GM18873 (cell line): ENCODE results near the gene GPATCH8.
"Not testable (repeated sequence)": the region's sequence is repeated elsewhere in the genome, so short reads cannot be mapped to it uniquely, and the experiment has no call there.

Experiments used
- ATAC-seq: cut with Tn5 transposase; IDR thresholded peaks from one replicate; pipeline ENCODE4 v1.9.1; 2021; ENCODE audit warnings: mild to moderate bottlenecking, moderate library complexity, moderate number of reproducible peaks; ENCODE audit not compliant: unreplicated experiment, low FRiP score

GPATCH8 gene

GRCh38 chr17:44529864-44530263 lies 26.7 kb upstream of the GPATCH8 start:
- no peak for ATAC-seq

- no peak for ATAC-seq
Measured at GRCh38 chr17:44527954-44528353, 24.7 kb upstream of the GPATCH8 start.

- ATAC-seq = no peak
Measured at GRCh38 chr17:44527102-44527501, 23.9 kb upstream of the GPATCH8 start.

- no peak for ATAC-seq
Measured at GRCh38 chr17:44523672-44523972, 20.4 kb upstream of the GPATCH8 start.

- ATAC-seq = no peak
Measured at GRCh38 chr17:44522883-44523671, 19.9 kb upstream of the GPATCH8 start.

- ATAC-seq = no peak
Measured at GRCh38 chr17:44518032-44518431, 14.8 kb upstream of the GPATCH8 start.

GRCh38 chr17:44511241-44512134 lies 8.3 kb upstream of the GPATCH8 start:
- ATAC-seq = not testable (repeated sequence)

GRCh38 chr17:44506939-44507604 lies 3.9 kb upstream of the GPATCH8 start:
- ATAC-seq = not testable (repeated sequence)

GRCh38 chr17:44502598-44503146 lies 534 bp downstream of the GPATCH8 start:
- ATAC-seq = no peak

- no peak for ATAC-seq
Measured at GRCh38 chr17:44501866-44502375, 1.3 kb downstream of the GPATCH8 start.

- no peak for ATAC-seq
Measured at GRCh38 chr17:44499722-44500121, 3.5 kb downstream of the GPATCH8 start.

- no peak for ATAC-seq
Measured at GRCh38 chr17:44496815-44497214, 6.4 kb downstream of the GPATCH8 start.

GRCh38 chr17:44493339-44493738 lies 9.9 kb downstream of the GPATCH8 start:
- no peak for ATAC-seq

GRCh38 chr17:44492706-44493272 lies 10.4 kb downstream of the GPATCH8 start:
- no peak for ATAC-seq

- ATAC-seq = no peak
Measured at GRCh38 chr17:44489581-44489980, 13.6 kb downstream of the GPATCH8 start.

GRCh38 chr17:44487170-44487569 lies 16.0 kb downstream of the GPATCH8 start:
- no peak for ATAC-seq

- no peak for ATAC-seq
Measured at GRCh38 chr17:44473367-44473766, 29.8 kb downstream of the GPATCH8 start.

- ATAC-seq = no peak
Measured at GRCh38 chr17:44469676-44470075, 33.5 kb downstream of the GPATCH8 start.

GRCh38 chr17:44467108-44467507 lies 36.1 kb downstream of the GPATCH8 start:
- no peak for ATAC-seq

- ATAC-seq = no peak
Measured at GRCh38 chr17:44466339-44466738, 36.9 kb downstream of the GPATCH8 start.
